SK-N-MC (cell line): ENCODE measurements around the gene LGR6.

Experiments used
- EZH2 ChIP-seq: fragments of 200-600 bp; sonication (generic); IDR thresholded peaks from one replicate; pipeline ENCODE4 v1.6.1; 2017; ENCODE audit warnings: antibody characterized with exemption
- FOXP2 ChIP-seq: optimal IDR thresholded peaks from 2 replicates; pipeline ENCODE3; 2011; ENCODE audit warnings: mild to moderate bottlenecking, moderate library complexity; ENCODE audit not compliant: insufficient read depth; ENCODE audit errors: extremely low read length, control extremely low read depth
- POLR2AphosphoS5 ChIP-seq: IDR thresholded peaks from 2 replicates; pipeline ENCODE4 v1.6.1; 2012; ENCODE audit warnings: mild to moderate bottlenecking, low read depth, low read length, borderline replicate concordance

GRCh38 chr1:202286622-202287097 lies 93.1 kb downstream of the LGR6 start:
- TF ChIP-seq EZH2 (no peak), POLR2AphosphoS5 (no peak), FOXP2 (no peak)
